Skeletal muscle satellite cell (primary cell): ENCODE measurements around the gene ZFP36.

Source experiments
- H3K27me3 ChIP-seq: 2 replicates; pipeline ENCODE4 v1.7.0; 2013; ENCODE audit warnings: low read length; ENCODE audit not compliant: control insufficient read depth, insufficient read depth
- H3K36me3 ChIP-seq: 2 replicates; pipeline ENCODE4 v1.7.0; 2013; ENCODE audit warnings: mild to moderate bottlenecking, control low read depth, low read length; ENCODE audit not compliant: insufficient read depth
- H3K4me1 ChIP-seq: 2 replicates; pipeline ENCODE4 v1.7.0; 2013; ENCODE audit warnings: low read length; ENCODE audit not compliant: control insufficient read depth, insufficient read depth
- H3K4me2 ChIP-seq: 2 replicates; pipeline ENCODE4 v1.7.0; 2013; ENCODE audit warnings: mild to moderate bottlenecking, low read length
- H3K4me3 ChIP-seq: 2 replicates; pipeline ENCODE4 v1.7.0; 2013; ENCODE audit warnings: low read length
- H3K9ac ChIP-seq: 2 replicates; pipeline ENCODE4 v1.7.0; 2013; ENCODE audit warnings: mild to moderate bottlenecking, low read depth, low read length, moderate library complexity
- H3K9me3 ChIP-seq: replicated peaks from 2 replicates; pipeline ENCODE4 v1.7.0; 2013; ENCODE audit warnings: mild to moderate bottlenecking, control low read depth, low read length

Gene ZFP36

GRCh38 chr19:39410017-39410830 lies 3.6 kb downstream of the ZFP36 start:
- Histone ChIP-seq H3K36me3 (peaks cover 15% of the 10 kb centered on the region), H3K9ac (peak overlapping the region; percentile 91), H3K9me3 (no peaks in the 10 kb centered on the region), H3K4me1 (peaks cover 37% of the 10 kb centered on the region), H3K27me3 (no peaks in the 10 kb centered on the region), H3K4me2 (peak overlapping the region; percentile 86), H3K4me3 (peak overlapping the region; percentile 80)

- H3K4me1 ChIP-seq = peaks cover 38% of the 10 kb centered on the region
Observed at GRCh38 chr19:39410831-39411080, 4.1 kb downstream of the ZFP36 start.

DNA sequence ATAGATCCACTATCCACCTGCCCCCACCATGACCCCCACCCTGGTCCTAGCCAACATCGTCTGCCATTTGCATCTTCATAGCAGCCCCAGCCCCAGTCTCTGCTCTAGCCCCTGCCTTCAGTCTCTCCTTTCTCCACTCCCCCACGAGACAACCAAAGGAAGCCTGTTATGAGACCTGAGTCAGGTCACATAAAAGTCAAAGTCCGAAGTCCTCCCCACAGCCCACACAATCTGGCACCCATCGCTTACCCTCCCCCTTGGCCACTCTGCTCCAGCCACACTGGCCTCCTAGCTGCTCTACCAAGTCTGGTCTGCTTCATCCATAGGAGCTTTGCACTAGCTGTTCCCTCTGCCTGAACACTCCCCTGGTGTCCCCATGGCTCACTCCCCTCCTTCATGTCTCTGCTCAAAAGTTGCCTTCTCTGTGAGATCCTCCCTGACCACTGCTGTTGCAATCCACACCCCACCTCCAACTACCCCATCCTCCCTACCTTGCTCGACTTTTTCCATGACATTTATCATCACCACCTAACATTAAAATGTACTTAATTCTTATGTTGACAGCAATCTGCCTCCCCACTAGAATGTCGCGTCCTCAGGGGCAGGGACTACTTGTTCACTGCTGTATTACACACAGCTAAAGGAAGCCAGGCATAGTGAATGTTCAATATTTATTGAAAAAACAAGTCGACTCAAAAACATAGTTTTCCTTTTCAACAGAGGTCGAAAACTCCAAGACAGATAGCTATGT lies 4.6 kb downstream of the ZFP36 start:
- peak overlapping the region; percentile 91 for H3K9ac ChIP-seq
- H3K27me3 ChIP-seq = no peaks in the 10 kb centered on the region
- H3K4me2 ChIP-seq = peak overlapping the region; percentile 86
- H3K36me3 ChIP-seq = peaks cover 19% of the 10 kb centered on the region
- peaks cover 33% of the 10 kb centered on the region for H3K4me1 ChIP-seq
- H3K4me3 ChIP-seq = peak overlapping the region; percentile 80
- H3K9me3 ChIP-seq = no peaks in the 10 kb centered on the region

More at GRCh38 chr19:39410831-39411080, 4.1 kb downstream of the ZFP36 start:
- Histone ChIP-seq H3K9ac (peak overlapping the region; percentile 91), H3K4me2 (peak overlapping the region; percentile 86), H3K4me3 (peak overlapping the region; percentile 80), H3K36me3 (peaks cover 17% of the 10 kb centered on the region), H3K27me3 (no peaks in the 10 kb centered on the region), H3K9me3 (no peaks in the 10 kb centered on the region)

DNA sequence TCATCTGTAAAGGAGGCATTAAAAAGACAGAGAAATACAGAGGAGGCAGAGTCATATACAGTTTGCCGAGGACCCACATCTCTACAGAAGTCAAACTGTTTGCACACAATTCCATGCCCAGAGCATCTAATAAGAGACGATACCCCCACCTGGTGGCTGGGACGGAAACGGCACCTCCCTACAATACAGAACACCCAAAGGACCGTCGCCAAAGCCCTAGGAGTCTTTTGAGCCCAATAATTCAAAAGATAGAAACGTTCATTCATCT lies 5.1 kb downstream of the ZFP36 start:
- H3K4me1 ChIP-seq = peaks cover 32% of the 10 kb centered on the region
- peak overlapping the region; percentile 80 for H3K4me3 ChIP-seq
- no peaks in the 10 kb centered on the region for H3K27me3 ChIP-seq
- no peaks in the 10 kb centered on the region for H3K9me3 ChIP-seq
- H3K36me3 ChIP-seq = peaks cover 21% of the 10 kb centered on the region
- H3K9ac ChIP-seq = peak overlapping the region; percentile 91
- peak overlapping the region; percentile 86 for H3K4me2 ChIP-seq

- Histone ChIP-seq H3K4me2 (peak within 1 kb of the TSS; percentile 95), H3K4me3 (peak within 1 kb of the TSS; percentile 93), H3K9me3 (no peaks in the 10 kb centered on the region), H3K36me3 (peaks cover 22% of the 10 kb centered on the region), H3K9ac (peak within 1 kb of the TSS; percentile 98), H3K27me3 (no peaks in the 10 kb centered on the region), H3K4me1 (peaks cover 32% of the 10 kb centered on the region)
Observed at GRCh38 chr19:39412100-39412866, 5.6 kb downstream of the ZFP36 start, which contains the start of gene PLEKHG2. Gene PLEKHG2, plus strand, starts transcription at chr19:39412669. Its CDS starts 1,418 bp downstream, at chr19:39414087.

DNA sequence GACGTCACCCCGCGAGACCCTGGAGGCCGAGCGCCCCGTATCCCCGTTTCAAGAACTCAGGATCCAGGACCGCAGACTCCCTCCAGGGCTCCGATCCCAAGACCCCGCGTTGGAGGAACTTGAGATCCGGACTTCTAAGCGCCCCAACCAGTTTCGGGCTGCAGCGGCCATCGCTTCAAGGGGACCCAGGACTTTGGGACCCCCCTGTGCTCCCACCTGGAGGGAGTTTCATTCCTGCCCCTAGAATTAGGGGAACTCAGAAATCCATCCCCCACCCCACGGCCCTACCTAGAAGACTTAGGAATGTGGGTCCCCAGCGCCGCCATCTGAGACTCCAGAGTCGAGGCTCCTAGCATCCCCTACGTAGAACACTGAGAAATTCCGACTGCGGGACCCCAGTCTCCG lies 6.2 kb downstream of the ZFP36 start:
- Histone ChIP-seq H3K4me1 (peaks cover 32% of the 10 kb centered on the region), H3K4me3 (peak overlapping the region; percentile 93), H3K27me3 (no peaks in the 10 kb centered on the region), H3K4me2 (peak overlapping the region; percentile 95), H3K9ac (peak overlapping the region; percentile 98), H3K9me3 (no peaks in the 10 kb centered on the region), H3K36me3 (peaks cover 21% of the 10 kb centered on the region)

GRCh38 chr19:39413272-39413910 lies 6.7 kb downstream of the ZFP36 start:
- Histone ChIP-seq H3K27me3 (no peaks in the 10 kb centered on the region), H3K9me3 (no peaks in the 10 kb centered on the region), H3K4me3 (peak overlapping the region; percentile 93), H3K4me1 (peaks cover 32% of the 10 kb centered on the region), H3K9ac (peak overlapping the region; percentile 98), H3K4me2 (peak overlapping the region; percentile 95), H3K36me3 (peaks cover 19% of the 10 kb centered on the region)

- H3K4me2 ChIP-seq = peak overlapping the region; percentile 95
- no peaks in the 10 kb centered on the region for H3K27me3 ChIP-seq
- H3K4me1 ChIP-seq = peaks cover 32% of the 10 kb centered on the region
- no peaks in the 10 kb centered on the region for H3K9me3 ChIP-seq
- H3K4me3 ChIP-seq = peak overlapping the region; percentile 93
- peak overlapping the region; percentile 98 for H3K9ac ChIP-seq
- H3K36me3 ChIP-seq = peaks cover 19% of the 10 kb centered on the region
Observed at GRCh38 chr19:39413911-39414608, 7.4 kb downstream of the ZFP36 start.

- Histone ChIP-seq H3K4me3 (peak overlapping the region; percentile 93), H3K4me2 (peak overlapping the region; percentile 95), H3K36me3 (peaks cover 27% of the 10 kb centered on the region), H3K4me1 (peaks cover 25% of the 10 kb centered on the region), H3K9ac (peak overlapping the region; percentile 98), H3K27me3 (no peaks in the 10 kb centered on the region), H3K9me3 (no peaks in the 10 kb centered on the region)
Observed at GRCh38 chr19:39415111-39416046, 8.7 kb downstream of the ZFP36 start.
